ENCODE results near the gene RIC1.

DNA sequence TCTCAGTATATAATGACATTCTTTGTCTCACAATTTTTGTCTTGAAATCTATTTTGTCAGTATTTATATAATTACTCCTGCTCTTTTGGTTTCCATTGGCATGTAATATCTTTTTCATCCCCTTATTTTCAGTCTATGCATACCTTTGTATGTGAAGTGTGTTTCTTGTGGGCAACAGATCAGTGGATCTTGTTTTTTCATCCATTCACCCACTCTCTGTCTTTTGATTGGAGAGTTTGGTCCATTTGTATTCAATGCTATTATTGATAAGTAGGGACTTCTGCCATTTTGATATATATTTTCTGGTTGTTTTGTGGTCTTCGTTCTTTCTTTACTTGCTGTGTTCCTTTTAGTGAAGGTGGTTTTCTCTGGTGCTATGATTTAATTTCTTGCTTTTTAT lies 10.9 kb downstream of the RIC1 start:
- TF ChIP-seq ZFP69B (tag by site-specific recombination; IDR thresholded peaks at IDR 0.05): no peak
- no peak for TF ChIP-seq TCF7L2 (IDR thresholded peaks at IDR 0.05; ENCODE audit: borderline replicate concordance, low read depth, low read length)
- no peak for TF ChIP-seq ZNF140 (tag by site-specific recombination; IDR thresholded peaks at IDR 0.05)
- TF ChIP-seq ZNF146 (tag by site-specific recombination; IDR thresholded peaks at IDR 0.05): no peak
- no peak for TF ChIP-seq CTCF (tag by site-specific recombination; IDR thresholded peaks at IDR 0.05)
- TF ChIP-seq ZBTB17 (tag by site-specific recombination; IDR thresholded peaks at IDR 0.05): no peak
- TF ChIP-seq ZNF629 (tag by site-specific recombination; IDR thresholded peaks at IDR 0.05): no peak
- no peak for TF ChIP-seq INSM2 (tag by site-specific recombination; IDR thresholded peaks at IDR 0.05)
